ENCODE measurements around the gene PTK7. TPM values are rescaled to one million over a fixed set of nuclear protein-coding genes. Genes with fewer than 3 reads are reported as not detected.

PTK7 gene
- total RNA-seq, 1 experiment from 2014 or later = 165 TPM

- H3K36me3 Mint-ChIP-seq = no peaks in the 10 kb centered on the region
- CTCF ChIA-PET = interaction anchor here (1.5 kb wide), 1 partner anchor 26 kb away, joined by 5 read pairs; the partner anchor contains the start of gene DNPH1
- ATAC-seq = no peak
- no peaks in the 10 kb centered on the region; the same call in 1 of the 2 replicates for H3K27me3 Mint-ChIP-seq (ENCODE audit: low read depth)
- no peak overlapping the region for H3K27ac Mint-ChIP-seq
- H3K4me3 Mint-ChIP-seq = no peak overlapping the region
- DNase-seq (ENCODE audit: low spot score) = no peak
- POLR2A ChIA-PET = no interaction called here
- no peak for TF ChIP-seq MYBL2 (CRISPR knock-in tag; IDR thresholded peaks at IDR 0.05)
- TF ChIP-seq IRF1 (CRISPR knock-in tag; IDR thresholded peaks at IDR 0.05) = no peak
- no peak for TF ChIP-seq FOXP1 (CRISPR knock-in tag; IDR thresholded peaks at IDR 0.05; ENCODE audit: borderline replicate concordance)
- no peak for TF ChIP-seq ERG (CRISPR knock-in tag; IDR thresholded peaks at IDR 0.05)
- no peaks in the 10 kb centered on the region for H3K4me1 Mint-ChIP-seq
- H3K9me3 Mint-ChIP-seq = no peaks in the 10 kb centered on the region
These were observed 127.1 kb downstream of the PTK7 start for GRCh38 chr6:43203029-43203717.

- no peak for DNase-seq (ENCODE audit: low spot score)
- Mint-ChIP-seq H3K36me3 (no peaks in the 10 kb centered on the region), H3K27me3 (ENCODE audit: low read depth) (no peaks in the 10 kb centered on the region; the same call in 1 of the 2 replicates), H3K4me1 (no peaks in the 10 kb centered on the region), H3K4me3 (no peak overlapping the region), H3K9me3 (no peaks in the 10 kb centered on the region), H3K27ac (no peak overlapping the region)
- ChIA-PET POLR2A (no interaction called here), CTCF (interaction anchor here (1.5 kb wide), 1 partner anchor 25 kb away, joined by 5 read pairs; the partner anchor contains the start of gene DNPH1)
- TF ChIP-seq ZMAT4 (CRISPR knock-in tag; IDR thresholded peaks at IDR 0.05) (no peak), ARID4B (CRISPR knock-in tag; IDR thresholded peaks at IDR 0.05; ENCODE audit: borderline replicate concordance) (no peak), TEAD4 (CRISPR knock-in tag; IDR thresholded peaks at IDR 0.05) (no peak), ZNF138 (CRISPR knock-in tag; conservative IDR thresholded peaks at IDR 0.05) (no peak), E2F5 (CRISPR knock-in tag; IDR thresholded peaks at IDR 0.05) (no peak), ETV6 (CRISPR knock-in tag; IDR thresholded peaks at IDR 0.05) (no peak), NFATC4 (CRISPR knock-in tag; IDR thresholded peaks at IDR 0.05) (no peak), KAT7 (CRISPR knock-in tag; IDR thresholded peaks at IDR 0.05; ENCODE audit: borderline replicate concordance) (no peak), NFE2L1 (CRISPR knock-in tag; IDR thresholded peaks at IDR 0.05) (no peak), ZNF232 (CRISPR knock-in tag; IDR thresholded peaks at IDR 0.05) (no peak), TP53 (CRISPR knock-in tag; IDR thresholded peaks at IDR 0.05) (no peak), ZSCAN18 (CRISPR knock-in tag; IDR thresholded peaks at IDR 0.05) (no peak)
- ATAC-seq = no peak
These were observed 127.6 kb downstream of the PTK7 start for GRCh38 chr6:43203718-43204095.

Measured in WTC11 (cell line).